ENCODE measurements around the gene PCBP3.

The PCBP3 gene

DNA sequence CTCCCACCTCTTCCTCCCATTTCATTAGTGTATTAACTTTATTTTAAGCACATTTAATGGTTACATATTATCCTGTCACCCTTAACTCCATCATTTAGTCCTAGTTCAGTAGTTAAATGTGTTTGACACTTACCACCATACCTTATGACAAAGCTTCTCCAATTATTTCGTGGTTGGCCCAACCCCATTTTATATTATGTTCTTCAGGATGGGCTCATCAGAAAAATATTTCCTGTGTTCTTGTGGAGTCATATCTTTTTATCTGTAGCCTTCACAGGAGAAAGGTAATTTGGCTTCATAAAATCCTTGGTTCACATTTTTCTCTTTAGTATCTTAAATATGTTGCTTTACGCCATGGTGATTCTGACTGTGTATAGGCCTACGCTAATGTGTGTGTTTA is 195.7 kb downstream of the PCBP3 start:
- Histone ChIP-seq H2AFZ (ENCODE audit: low read depth, low read length) (no peak overlapping the region), H3K27ac (ENCODE audit: low read length) (no peak overlapping the region), H3K36me3 (ENCODE audit: insufficient read depth, low read length) (no peaks in the 10 kb centered on the region), H3K27me3 (ENCODE audit: insufficient read depth, low read length, poor library complexity) (no peaks in the 10 kb centered on the region), H3K4me1 (ENCODE audit: insufficient read depth, low read length) (peaks cover 11% of the 10 kb centered on the region), H3K9me3 (ENCODE audit: insufficient read depth, low read length, severe bottlenecking) (peaks cover 8% of the 10 kb centered on the region), H4K20me1 (ENCODE audit: insufficient read depth, low read length) (peaks cover 3% of the 10 kb centered on the region; the same call in 1 of the 2 replicates), H3K4me2 (ENCODE audit: insufficient read depth, low read length) (no peak overlapping the region), H3K4me3 (ENCODE audit: low read depth in 1 of 2, low read length in 2 of 2) (no peak overlapping the region), H3K9ac (ENCODE audit: low read depth, low read length) (no peak overlapping the region), H3K79me2 (ENCODE audit: insufficient read depth, low read length) (no peaks in the 10 kb centered on the region)
- no peak for DNase-seq
- no peak for ATAC-seq (ENCODE audit: insufficient read depth, low read depth)
- TF ChIP-seq, protein P1, sequence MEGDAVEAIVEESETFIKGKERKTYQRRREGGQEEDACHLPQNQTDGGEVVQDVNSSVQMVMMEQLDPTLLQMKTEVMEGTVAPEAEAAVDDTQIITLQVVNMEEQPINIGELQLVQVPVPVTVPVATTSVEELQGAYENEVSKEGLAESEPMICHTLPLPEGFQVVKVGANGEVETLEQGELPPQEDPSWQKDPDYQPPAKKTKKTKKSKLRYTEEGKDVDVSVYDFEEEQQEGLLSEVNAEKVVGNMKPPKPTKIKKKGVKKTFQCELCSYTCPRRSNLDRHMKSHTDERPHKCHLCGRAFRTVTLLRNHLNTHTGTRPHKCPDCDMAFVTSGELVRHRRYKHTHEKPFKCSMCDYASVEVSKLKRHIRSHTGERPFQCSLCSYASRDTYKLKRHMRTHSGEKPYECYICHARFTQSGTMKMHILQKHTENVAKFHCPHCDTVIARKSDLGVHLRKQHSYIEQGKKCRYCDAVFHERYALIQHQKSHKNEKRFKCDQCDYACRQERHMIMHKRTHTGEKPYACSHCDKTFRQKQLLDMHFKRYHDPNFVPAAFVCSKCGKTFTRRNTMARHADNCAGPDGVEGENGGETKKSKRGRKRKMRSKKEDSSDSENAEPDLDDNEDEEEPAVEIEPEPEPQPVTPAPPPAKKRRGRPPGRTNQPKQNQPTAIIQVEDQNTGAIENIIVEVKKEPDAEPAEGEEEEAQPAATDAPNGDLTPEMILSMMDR (IDR thresholded peaks at IDR 0.05; ENCODE audit: borderline replicate concordance, extremely low read depth, low read length, poor library complexity, severe bottlenecking): no peak
- TF ChIP-seq EZH2 (IDR thresholded peaks at IDR 0.05; ENCODE audit: borderline replicate concordance, low read depth, low read length, severe bottlenecking): no peak

DNA sequence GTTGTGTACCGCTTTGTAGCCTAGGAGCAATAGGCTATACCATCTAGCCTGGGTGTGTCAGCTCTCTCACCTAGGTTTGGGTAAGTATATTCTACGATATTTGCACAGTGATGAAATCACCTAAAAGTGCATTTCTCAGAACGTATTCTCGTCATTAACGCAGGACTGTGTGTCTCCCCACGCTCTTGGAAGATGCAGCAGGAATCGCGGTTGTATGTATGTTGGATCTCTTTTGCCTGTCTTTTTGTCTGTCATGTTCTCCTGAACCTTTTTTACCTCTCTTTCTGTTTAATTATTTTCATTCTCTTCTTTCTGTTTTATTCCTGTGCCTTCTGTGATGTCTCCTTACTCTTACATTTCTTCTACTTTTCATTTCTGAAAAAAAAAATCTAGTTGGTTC is 197.5 kb downstream of the PCBP3 start:
- Histone ChIP-seq H3K79me2 (ENCODE audit: insufficient read depth, low read length) (no peaks in the 10 kb centered on the region), H4K20me1 (ENCODE audit: insufficient read depth, low read length) (peaks cover 13% of the 10 kb centered on the region), H3K4me2 (ENCODE audit: insufficient read depth, low read length) (no peak overlapping the region), H3K36me3 (ENCODE audit: insufficient read depth, low read length) (no peaks in the 10 kb centered on the region), H3K9me3 (ENCODE audit: insufficient read depth, low read length, severe bottlenecking) (peaks cover 8% of the 10 kb centered on the region), H3K27ac (ENCODE audit: low read length) (no peak overlapping the region), H2AFZ (ENCODE audit: low read depth, low read length) (no peak overlapping the region), H3K27me3 (ENCODE audit: insufficient read depth, low read length, poor library complexity) (no peaks in the 10 kb centered on the region), H3K4me3 (ENCODE audit: low read depth in 1 of 2, low read length in 2 of 2) (no peak overlapping the region), H3K4me1 (ENCODE audit: insufficient read depth, low read length) (peaks cover 11% of the 10 kb centered on the region), H3K9ac (ENCODE audit: low read depth, low read length) (no peak overlapping the region)
- TF ChIP-seq, protein P1 (IDR thresholded peaks at IDR 0.05; ENCODE audit: borderline replicate concordance, extremely low read depth, low read length, poor library complexity, severe bottlenecking): no peak
- no peak for TF ChIP-seq EZH2 (IDR thresholded peaks at IDR 0.05; ENCODE audit: borderline replicate concordance, low read depth, low read length, severe bottlenecking)
- DNase-seq (no peak), ATAC-seq (ENCODE audit: insufficient read depth, low read depth) (no peak)

DNA sequence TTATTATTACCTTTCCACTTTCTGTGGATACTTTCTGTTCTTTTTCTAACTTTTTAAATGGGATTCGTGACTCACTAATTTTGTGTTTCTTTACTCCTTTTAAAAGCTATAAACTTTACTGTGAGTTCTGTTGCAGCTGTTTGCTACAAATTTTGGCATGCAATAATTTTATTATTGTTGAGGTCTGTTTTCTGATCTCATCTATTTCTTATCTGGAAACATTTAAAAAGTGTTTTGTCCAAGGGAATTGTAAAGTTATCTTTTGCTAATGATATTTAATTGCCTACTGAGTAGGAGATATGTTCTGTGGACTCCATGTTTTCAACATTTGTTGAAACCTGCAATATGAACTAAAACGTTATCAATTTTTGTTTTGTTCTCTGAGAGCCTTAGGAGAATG is 199.9 kb downstream of the PCBP3 start:
- DNase-seq: no peak
- H3K4me1 ChIP-seq (ENCODE audit: insufficient read depth, low read length): no peaks in the 10 kb centered on the region

More for the DNA sequence above, 199.9 kb downstream of the PCBP3 start:
- Histone ChIP-seq H3K36me3 (ENCODE audit: insufficient read depth, low read length) (no peaks in the 10 kb centered on the region), H2AFZ (ENCODE audit: low read depth, low read length) (no peak overlapping the region), H3K27me3 (ENCODE audit: insufficient read depth, low read length, poor library complexity) (no peaks in the 10 kb centered on the region), H3K27ac (ENCODE audit: low read length) (no peak overlapping the region), H3K9me3 (ENCODE audit: insufficient read depth, low read length, severe bottlenecking) (peaks cover 8% of the 10 kb centered on the region), H3K4me2 (ENCODE audit: insufficient read depth, low read length) (no peak overlapping the region), H3K9ac (ENCODE audit: low read depth, low read length) (no peak overlapping the region), H3K79me2 (ENCODE audit: insufficient read depth, low read length) (no peaks in the 10 kb centered on the region), H4K20me1 (ENCODE audit: insufficient read depth, low read length) (peaks cover 17% of the 10 kb centered on the region), H3K4me3 (ENCODE audit: low read depth in 1 of 2, low read length in 2 of 2) (no peak overlapping the region)
- TF ChIP-seq EZH2 (IDR thresholded peaks at IDR 0.05; ENCODE audit: borderline replicate concordance, low read depth, low read length, severe bottlenecking): no peak
- TF ChIP-seq, protein P1 (IDR thresholded peaks at IDR 0.05; ENCODE audit: borderline replicate concordance, extremely low read depth, low read length, poor library complexity, severe bottlenecking): no peak
- no peak for ATAC-seq (ENCODE audit: insufficient read depth, low read depth)
